HCT116 (cell line): ENCODE data around the gene HHAT. TPM values are rescaled to one million over a fixed set of nuclear protein-coding genes. Genes with fewer than 3 reads are reported as not detected.

Experiments used
- ATAC-seq: fragments of 200-7000 bp; cut with Tn5 transposase; 2 replicates; pipeline ENCODE4 v1.9.1; 2020; ENCODE audit warnings: mild to moderate bottlenecking, moderate library complexity
- BruUV-seq: library from RNA; stranded (reverse); fragments of 400-500 nt; replicated peaks from 2 replicates; lab custom pipeline; 2021; lab: Mats Ljungman, UMichigan
- CTCF ChIA-PET: fragments of 300-600 bp; sonication (Branson Sonifier 250); formaldehyde crosslinking; loops from one replicate; lab custom pipeline; 2021; ENCODE audit warnings: antibody characterized with exemption; lab: Charles Lee
- POLR2A ChIA-PET: fragments of 300-600, 350-600 bp; sonication (Branson Sonifier 250); formaldehyde crosslinking; loops from one replicate; lab custom pipeline; 2021; ENCODE audit warnings: antibody characterized with exemption; lab: Charles Lee
- RAD21 ChIA-PET, 2 experiments: fragments of 300-600 bp; sonication (Branson Sonifier 250); formaldehyde crosslinking; loops; one replicate each; lab custom pipeline; 2023; ENCODE audit warnings: low total read pairs in 2 of 2; ENCODE audit not compliant: uncharacterized antibody in 2 of 2, unreplicated experiment in 2 of 2, low non-redundant PET in 1 of 2; lab: Charles Lee
- DNase-seq: peaks from one replicate; pipeline ENCODE4 v3.0.0-alpha.2; 2010; ENCODE audit warnings: low read depth, low spot score
- H2AFZ ChIP-seq: fragments of 200-600 bp; shearing (Covaris generic), sonication (generic); 2 replicates; pipeline ENCODE4 v1.6.1; 2017; ENCODE audit warnings: low read depth, mixed run types, mixed read lengths, antibody characterized with exemption, low read length; ENCODE audit not compliant: poor library complexity, severe bottlenecking
- H3K27ac ChIP-seq: 2 replicates; pipeline ENCODE4 v1.5.1; 2012; ENCODE audit warnings: low read depth, low read length
- H3K27me3 ChIP-seq: fragments of 200-600 bp; sonication (generic); 2 replicates; pipeline ENCODE4 v1.6.1; 2016; ENCODE audit warnings: mixed run types, low read length, mixed read lengths; ENCODE audit not compliant: insufficient read depth
- H3K36me3 ChIP-seq, 2 experiments: fragments of 200-500 bp in 1 of 2; fragments of 200-600 bp in 1 of 2; sonication (Bioruptor generic) in 1 of 2; sonication (generic) in 1 of 2; 2 replicates each; pipeline versions ENCODE4 v1.5.1 to v1.6.1; 2014 to 2016; ENCODE audit warnings: low read length in 2 of 2, inconsistent platforms in 1 of 2, mixed read lengths in 1 of 2, mixed run types in 1 of 2; ENCODE audit not compliant: insufficient read depth in 2 of 2, control insufficient read depth in 1 of 2
- H3K4me1 ChIP-seq, 2 experiments: fragments of 200-600 bp in 1 of 2; sonication (generic) in 1 of 2; 2 replicates each; pipeline versions ENCODE4 v1.5.1 to v1.6.1; 2012 to 2017; ENCODE audit warnings: low read length in 2 of 2, inconsistent platforms in 1 of 2, mild to moderate bottlenecking in 1 of 2, mixed read lengths in 1 of 2, mixed run types in 1 of 2, moderate library complexity in 1 of 2; ENCODE audit not compliant: insufficient read depth in 2 of 2, control insufficient read depth in 1 of 2
- H3K4me2 ChIP-seq: fragments of 200-600 bp; sonication (generic); 2 replicates; pipeline ENCODE4 v1.6.1; 2017; ENCODE audit warnings: mixed run types, low read length, mixed read lengths
- H3K4me3 ChIP-seq, 2 experiments: fragments of 200-600 bp in 1 of 2; sonication (generic) in 1 of 2; replicated peaks in 1 of 2; 2 replicates each; pipeline ENCODE4 v1.5.1; 2011 to 2016; ENCODE audit warnings: low read length in 2 of 2, control low read depth in 1 of 2, low read depth in 1 of 2, mild to moderate bottlenecking in 1 of 2, mixed read lengths in 1 of 2, mixed run types in 1 of 2
- H3K79me2 ChIP-seq: fragments of 200-600 bp; sonication (generic); 2 replicates; pipeline ENCODE4 v1.6.1; 2017; ENCODE audit warnings: mild to moderate bottlenecking, mixed run types, low read length, moderate library complexity, mixed read lengths; ENCODE audit not compliant: insufficient read depth
- H3K9ac ChIP-seq: fragments of 200-600 bp; sonication (generic); 2 replicates; pipeline ENCODE4 v1.6.1; 2016; ENCODE audit warnings: low read length, mixed read lengths
- H3K9me2 ChIP-seq: fragments of 200-600 bp; sonication (generic), shearing (Covaris generic); 2 replicates; pipeline ENCODE4 v1.6.1; 2017; ENCODE audit warnings: mixed run types, mild to moderate bottlenecking, moderate library complexity; ENCODE audit not compliant: insufficient read depth
- H3K9me3 ChIP-seq, 2 experiments: fragments of 200-500 bp in 1 of 2; fragments of 200-600 bp in 1 of 2; sonication (Bioruptor generic) in 1 of 2; sonication (generic) in 1 of 2; 2 replicates each; pipeline ENCODE4 v1.6.1; 2014 to 2017; ENCODE audit warnings: low read length in 2 of 2, mixed read lengths in 2 of 2, inconsistent platforms in 1 of 2, low read depth in 1 of 2, mild to moderate bottlenecking in 1 of 2, mixed run types in 1 of 2, moderate library complexity in 1 of 2; ENCODE audit not compliant: control insufficient read depth in 1 of 2, insufficient read depth in 1 of 2
- H4K20me1 ChIP-seq: fragments of 200-600 bp; sonication (generic), shearing (Covaris generic); 2 replicates; pipeline ENCODE4 v1.6.1; 2017; ENCODE audit warnings: mixed run types, mild to moderate bottlenecking, moderate library complexity; ENCODE audit not compliant: insufficient read depth
- CBX3 ChIP-seq: IDR thresholded peaks from 2 replicates; pipeline ENCODE4 v1.6.1; 2012; ENCODE audit warnings: low read depth
- CEBPB ChIP-seq: IDR thresholded peaks from 2 replicates; pipeline ENCODE4 v1.6.1; 2012; ENCODE audit warnings: low read depth
- JUND ChIP-seq: IDR thresholded peaks from 2 replicates; pipeline ENCODE4 v1.6.1; 2012
- MAX ChIP-seq: IDR thresholded peaks from 2 replicates; pipeline ENCODE4 v1.6.1; 2012
- POLR2A ChIP-seq: IDR thresholded peaks from 2 replicates; pipeline ENCODE4 v1.7.0; 2011; ENCODE audit warnings: borderline replicate concordance; ENCODE audit not compliant: insufficient read depth, insufficient read length; ENCODE audit errors: extremely low read depth
- SP1 ChIP-seq: IDR thresholded peaks from 2 replicates; pipeline ENCODE4 v1.6.1; 2012; ENCODE audit warnings: low read depth
- TCF7L2 ChIP-seq: IDR thresholded peaks from 2 replicates; pipeline ENCODE4 v1.7.0; 2011; ENCODE audit warnings: borderline replicate concordance, inconsistent platforms; ENCODE audit not compliant: insufficient read depth, insufficient read length; ENCODE audit errors: extremely low read depth
- YY1 ChIP-seq: IDR thresholded peaks from 2 replicates; pipeline ENCODE4 v1.6.1; 2011; ENCODE audit warnings: low read length, low read depth, moderate library complexity, mild to moderate bottlenecking; ENCODE audit not compliant: insufficient replicate concordance; ENCODE audit errors: extremely low read depth
- ZBTB33 ChIP-seq: IDR thresholded peaks from 2 replicates; pipeline ENCODE4 v1.6.1; 2011; ENCODE audit warnings: mild to moderate bottlenecking, low read length, moderate library complexity; ENCODE audit not compliant: insufficient replicate concordance; ENCODE audit errors: extremely low read depth
- ZFX ChIP-seq: fragments of 450-650 bp; IDR thresholded peaks from 2 replicates; pipeline ENCODE4 v1.6.1; 2017
- ZNF274 ChIP-seq: fragments of 200-500 bp; sonication (Bioruptor generic); IDR thresholded peaks from 2 replicates; pipeline ENCODE4 v1.6.1; 2014; ENCODE audit warnings: mild to moderate bottlenecking, low read depth, low read length, inconsistent platforms
- intact Hi-C: fragments of 100-400 bp; cut with micrococcal nuclease; formaldehyde crosslinking; loops from 2 replicates; pipeline ENCODE4 v1.10.0; 2022
- total RNA-seq: library from RNA; stranded (reverse); gene quantifications from one replicate; pipeline ENCODE4 v1.2.1, GENCODE V29; 2021; ENCODE audit not compliant: unreplicated experiment
- TF ChIP-seq, protein P1 (sequence below): IDR thresholded peaks from 2 replicates; pipeline ENCODE4 v1.6.1; 2012; ENCODE audit warnings: low read depth

Gene HHAT
- total RNA-seq, 1 experiment from 2014 or later, result 2.7 TPM

GRCh38 chr1:210684466-210685294, 356.0 kb downstream of the HHAT start:
- Histone ChIP-seq H3K4me1 (no peaks in the 10 kb centered on the region), H3K27me3 (no peaks in the 10 kb centered on the region; the same call in 1 of the 2 replicates), H3K9me3 (no peaks in the 10 kb centered on the region), H3K79me2 (no peaks in the 10 kb centered on the region), H3K9ac (no peak overlapping the region), H3K4me3 (no peak overlapping the region), H4K20me1 (no peaks in the 10 kb centered on the region), H2AFZ (no peak overlapping the region), H3K4me2 (no peak overlapping the region), H3K9me2 (no peaks in the 10 kb centered on the region), H3K27ac (no peak overlapping the region), H3K36me3 (no peaks in the 10 kb centered on the region)
- intact Hi-C loops, result no loop called here
- ChIA-PET POLR2A (no interaction called here), CTCF (no interaction called here), RAD21 (no interaction called here)
- no peak for DNase-seq
- TF ChIP-seq, protein P1, sequence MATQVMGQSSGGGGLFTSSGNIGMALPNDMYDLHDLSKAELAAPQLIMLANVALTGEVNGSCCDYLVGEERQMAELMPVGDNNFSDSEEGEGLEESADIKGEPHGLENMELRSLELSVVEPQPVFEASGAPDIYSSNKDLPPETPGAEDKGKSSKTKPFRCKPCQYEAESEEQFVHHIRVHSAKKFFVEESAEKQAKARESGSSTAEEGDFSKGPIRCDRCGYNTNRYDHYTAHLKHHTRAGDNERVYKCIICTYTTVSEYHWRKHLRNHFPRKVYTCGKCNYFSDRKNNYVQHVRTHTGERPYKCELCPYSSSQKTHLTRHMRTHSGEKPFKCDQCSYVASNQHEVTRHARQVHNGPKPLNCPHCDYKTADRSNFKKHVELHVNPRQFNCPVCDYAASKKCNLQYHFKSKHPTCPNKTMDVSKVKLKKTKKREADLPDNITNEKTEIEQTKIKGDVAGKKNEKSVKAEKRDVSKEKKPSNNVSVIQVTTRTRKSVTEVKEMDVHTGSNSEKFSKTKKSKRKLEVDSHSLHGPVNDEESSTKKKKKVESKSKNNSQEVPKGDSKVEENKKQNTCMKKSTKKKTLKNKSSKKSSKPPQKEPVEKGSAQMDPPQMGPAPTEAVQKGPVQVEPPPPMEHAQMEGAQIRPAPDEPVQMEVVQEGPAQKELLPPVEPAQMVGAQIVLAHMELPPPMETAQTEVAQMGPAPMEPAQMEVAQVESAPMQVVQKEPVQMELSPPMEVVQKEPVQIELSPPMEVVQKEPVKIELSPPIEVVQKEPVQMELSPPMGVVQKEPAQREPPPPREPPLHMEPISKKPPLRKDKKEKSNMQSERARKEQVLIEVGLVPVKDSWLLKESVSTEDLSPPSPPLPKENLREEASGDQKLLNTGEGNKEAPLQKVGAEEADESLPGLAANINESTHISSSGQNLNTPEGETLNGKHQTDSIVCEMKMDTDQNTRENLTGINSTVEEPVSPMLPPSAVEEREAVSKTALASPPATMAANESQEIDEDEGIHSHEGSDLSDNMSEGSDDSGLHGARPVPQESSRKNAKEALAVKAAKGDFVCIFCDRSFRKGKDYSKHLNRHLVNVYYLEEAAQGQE, result no peak
- no peak for TF ChIP-seq CEBPB
- TF ChIP-seq POLR2A, result no peak
- no peak for TF ChIP-seq JUND
- TF ChIP-seq TCF7L2, result no peak
- no peak for TF ChIP-seq ZBTB33
- no peak for TF ChIP-seq ZFX
- TF ChIP-seq YY1, result no peak
- TF ChIP-seq SP1, result no peak
- TF ChIP-seq ZNF274, result no peak
- no peak for TF ChIP-seq CBX3
- no peak for TF ChIP-seq MAX
- BruUV-seq, result no TSS peak
- no peak for ATAC-seq
